GM12878 (cell line): ENCODE measurements around the gene GNAO1.

Experiments used
- EP300 ChIP-seq, 2 experiments: fragments of 150-350 bp in 1 of 2; IDR thresholded peaks; 2 replicates each; pipeline ENCODE4 v1.6.1; 2011 to 2012; ENCODE audit warnings: low read depth in 2 of 2, low read length in 2 of 2, borderline replicate concordance in 1 of 2, improper control_type of control experiment in 1 of 2, inconsistent platforms in 1 of 2; ENCODE audit not compliant: control insufficient read depth in 1 of 2
- HCFC1 ChIP-seq: fragments of 150-350 bp; IDR thresholded peaks from 2 replicates; pipeline ENCODE4 v1.6.1; 2014; ENCODE audit warnings: low read length
- NR2F1 ChIP-seq: fragments of 450-650 bp; conservative IDR thresholded peaks from 2 replicates; pipeline ENCODE4 v1.6.1; 2017; ENCODE audit warnings: mild to moderate bottlenecking
- SIN3A ChIP-seq: IDR thresholded peaks from 2 replicates; pipeline ENCODE4 v1.6.1; 2012; ENCODE audit warnings: low read depth, low read length, improper control_type of control experiment
- SMARCA5 ChIP-seq: fragments of 450-650 bp; IDR thresholded peaks from 2 replicates; pipeline ENCODE4 v1.6.1; 2017; ENCODE audit warnings: mild to moderate bottlenecking
- TCF12 ChIP-seq: IDR thresholded peaks from 2 replicates; pipeline ENCODE4 v1.6.1; 2011; ENCODE audit warnings: low read depth, mild to moderate bottlenecking, low read length
- ZZZ3 ChIP-seq: IDR thresholded peaks from 2 replicates; pipeline ENCODE4 v1.6.1; 2011; ENCODE audit warnings: low read depth; ENCODE audit not compliant: control insufficient read depth, insufficient read length
- TF ChIP-seq, protein P1 (sequence below): IDR thresholded peaks from 2 replicates; pipeline ENCODE4 v1.6.1; 2012; ENCODE audit warnings: mild to moderate bottlenecking, low read depth, low read length
- TF ChIP-seq, protein P2 (sequence below), 3 experiments: IDR thresholded peaks in 2 of 3; conservative IDR thresholded peaks in 1 of 3; 2 replicates each; pipeline ENCODE4 v1.5.1; 2011; ENCODE audit warnings: low read depth in 3 of 3, low read length in 3 of 3, mild to moderate bottlenecking in 3 of 3, control low read depth in 2 of 3, moderate library complexity in 2 of 3, inconsistent platforms in 1 of 3, mixed read lengths in 1 of 3; ENCODE audit not compliant: control insufficient read depth in 2 of 3, insufficient read depth in 1 of 3; ENCODE audit errors: extremely low read depth in 1 of 3
- TF ChIP-seq, protein P3 (sequence below): IDR thresholded peaks from 2 replicates; pipeline ENCODE4 v1.6.1; 2012; ENCODE audit warnings: low read depth, low read length, improper control_type of control experiment
- TF ChIP-seq, protein P4 (sequence below): fragments of 450-650 bp; IDR thresholded peaks from 2 replicates; pipeline ENCODE4 v1.6.1; 2017; ENCODE audit warnings: antibody characterized with exemption, mild to moderate bottlenecking, moderate library complexity
- TF ChIP-seq, protein P5 (sequence below): IDR thresholded peaks from 2 replicates; pipeline ENCODE4 v1.6.1; 2012; ENCODE audit warnings: improper control_type of control experiment, low read depth, low read length; ENCODE audit not compliant: insufficient replicate concordance

DNA sequence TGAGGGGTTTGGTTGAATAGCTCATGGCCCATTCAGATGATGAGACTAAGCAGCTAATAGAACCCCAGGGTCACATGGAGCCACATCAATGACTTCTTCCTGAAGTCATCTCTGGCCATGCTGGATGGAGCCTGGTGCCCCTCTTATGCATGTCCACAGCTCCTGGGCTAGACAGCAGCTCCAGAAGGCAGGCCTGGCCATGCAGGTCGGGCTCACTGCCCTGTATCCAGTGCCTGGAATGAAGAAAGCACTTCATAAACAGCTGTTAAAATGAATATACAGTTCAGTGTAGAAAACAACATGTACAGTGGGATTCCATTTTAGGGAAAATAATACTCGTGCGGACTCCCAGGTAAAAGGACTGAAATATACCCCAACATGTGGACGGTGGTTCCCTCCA lies 73.9 kb downstream of the GNAO1 start:
- TF ChIP-seq NR2F1 (no peak), ZZZ3 (no peak), HCFC1 (no peak), TCF12 (no peak), SMARCA5 (no peak), EP300 (IDR thresholded peaks at IDR 0.05; ENCODE audit: borderline replicate concordance in 1 of 2, control insufficient read depth in 1 of 2, low read depth in 2 of 2, low read length in 2 of 2) (no peak), SIN3A (no peak)
- TF ChIP-seq, protein P1, sequence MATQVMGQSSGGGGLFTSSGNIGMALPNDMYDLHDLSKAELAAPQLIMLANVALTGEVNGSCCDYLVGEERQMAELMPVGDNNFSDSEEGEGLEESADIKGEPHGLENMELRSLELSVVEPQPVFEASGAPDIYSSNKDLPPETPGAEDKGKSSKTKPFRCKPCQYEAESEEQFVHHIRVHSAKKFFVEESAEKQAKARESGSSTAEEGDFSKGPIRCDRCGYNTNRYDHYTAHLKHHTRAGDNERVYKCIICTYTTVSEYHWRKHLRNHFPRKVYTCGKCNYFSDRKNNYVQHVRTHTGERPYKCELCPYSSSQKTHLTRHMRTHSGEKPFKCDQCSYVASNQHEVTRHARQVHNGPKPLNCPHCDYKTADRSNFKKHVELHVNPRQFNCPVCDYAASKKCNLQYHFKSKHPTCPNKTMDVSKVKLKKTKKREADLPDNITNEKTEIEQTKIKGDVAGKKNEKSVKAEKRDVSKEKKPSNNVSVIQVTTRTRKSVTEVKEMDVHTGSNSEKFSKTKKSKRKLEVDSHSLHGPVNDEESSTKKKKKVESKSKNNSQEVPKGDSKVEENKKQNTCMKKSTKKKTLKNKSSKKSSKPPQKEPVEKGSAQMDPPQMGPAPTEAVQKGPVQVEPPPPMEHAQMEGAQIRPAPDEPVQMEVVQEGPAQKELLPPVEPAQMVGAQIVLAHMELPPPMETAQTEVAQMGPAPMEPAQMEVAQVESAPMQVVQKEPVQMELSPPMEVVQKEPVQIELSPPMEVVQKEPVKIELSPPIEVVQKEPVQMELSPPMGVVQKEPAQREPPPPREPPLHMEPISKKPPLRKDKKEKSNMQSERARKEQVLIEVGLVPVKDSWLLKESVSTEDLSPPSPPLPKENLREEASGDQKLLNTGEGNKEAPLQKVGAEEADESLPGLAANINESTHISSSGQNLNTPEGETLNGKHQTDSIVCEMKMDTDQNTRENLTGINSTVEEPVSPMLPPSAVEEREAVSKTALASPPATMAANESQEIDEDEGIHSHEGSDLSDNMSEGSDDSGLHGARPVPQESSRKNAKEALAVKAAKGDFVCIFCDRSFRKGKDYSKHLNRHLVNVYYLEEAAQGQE: no peak
- TF ChIP-seq, protein P2, sequence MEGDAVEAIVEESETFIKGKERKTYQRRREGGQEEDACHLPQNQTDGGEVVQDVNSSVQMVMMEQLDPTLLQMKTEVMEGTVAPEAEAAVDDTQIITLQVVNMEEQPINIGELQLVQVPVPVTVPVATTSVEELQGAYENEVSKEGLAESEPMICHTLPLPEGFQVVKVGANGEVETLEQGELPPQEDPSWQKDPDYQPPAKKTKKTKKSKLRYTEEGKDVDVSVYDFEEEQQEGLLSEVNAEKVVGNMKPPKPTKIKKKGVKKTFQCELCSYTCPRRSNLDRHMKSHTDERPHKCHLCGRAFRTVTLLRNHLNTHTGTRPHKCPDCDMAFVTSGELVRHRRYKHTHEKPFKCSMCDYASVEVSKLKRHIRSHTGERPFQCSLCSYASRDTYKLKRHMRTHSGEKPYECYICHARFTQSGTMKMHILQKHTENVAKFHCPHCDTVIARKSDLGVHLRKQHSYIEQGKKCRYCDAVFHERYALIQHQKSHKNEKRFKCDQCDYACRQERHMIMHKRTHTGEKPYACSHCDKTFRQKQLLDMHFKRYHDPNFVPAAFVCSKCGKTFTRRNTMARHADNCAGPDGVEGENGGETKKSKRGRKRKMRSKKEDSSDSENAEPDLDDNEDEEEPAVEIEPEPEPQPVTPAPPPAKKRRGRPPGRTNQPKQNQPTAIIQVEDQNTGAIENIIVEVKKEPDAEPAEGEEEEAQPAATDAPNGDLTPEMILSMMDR (IDR thresholded peaks at IDR 0.05 in 2 of 3, conservative IDR thresholded peaks at IDR 0.05 in 1 of 3; ENCODE audit: control insufficient read depth in 2 of 3, extremely low read depth in 1 of 3, insufficient read depth in 1 of 3, low read depth in 3 of 3, low read length in 3 of 3): no peak
- TF ChIP-seq, protein P3, sequence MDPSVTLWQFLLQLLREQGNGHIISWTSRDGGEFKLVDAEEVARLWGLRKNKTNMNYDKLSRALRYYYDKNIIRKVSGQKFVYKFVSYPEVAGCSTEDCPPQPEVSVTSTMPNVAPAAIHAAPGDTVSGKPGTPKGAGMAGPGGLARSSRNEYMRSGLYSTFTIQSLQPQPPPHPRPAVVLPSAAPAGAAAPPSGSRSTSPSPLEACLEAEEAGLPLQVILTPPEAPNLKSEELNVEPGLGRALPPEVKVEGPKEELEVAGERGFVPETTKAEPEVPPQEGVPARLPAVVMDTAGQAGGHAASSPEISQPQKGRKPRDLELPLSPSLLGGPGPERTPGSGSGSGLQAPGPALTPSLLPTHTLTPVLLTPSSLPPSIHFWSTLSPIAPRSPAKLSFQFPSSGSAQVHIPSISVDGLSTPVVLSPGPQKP: no peak
- TF ChIP-seq, protein P4, sequence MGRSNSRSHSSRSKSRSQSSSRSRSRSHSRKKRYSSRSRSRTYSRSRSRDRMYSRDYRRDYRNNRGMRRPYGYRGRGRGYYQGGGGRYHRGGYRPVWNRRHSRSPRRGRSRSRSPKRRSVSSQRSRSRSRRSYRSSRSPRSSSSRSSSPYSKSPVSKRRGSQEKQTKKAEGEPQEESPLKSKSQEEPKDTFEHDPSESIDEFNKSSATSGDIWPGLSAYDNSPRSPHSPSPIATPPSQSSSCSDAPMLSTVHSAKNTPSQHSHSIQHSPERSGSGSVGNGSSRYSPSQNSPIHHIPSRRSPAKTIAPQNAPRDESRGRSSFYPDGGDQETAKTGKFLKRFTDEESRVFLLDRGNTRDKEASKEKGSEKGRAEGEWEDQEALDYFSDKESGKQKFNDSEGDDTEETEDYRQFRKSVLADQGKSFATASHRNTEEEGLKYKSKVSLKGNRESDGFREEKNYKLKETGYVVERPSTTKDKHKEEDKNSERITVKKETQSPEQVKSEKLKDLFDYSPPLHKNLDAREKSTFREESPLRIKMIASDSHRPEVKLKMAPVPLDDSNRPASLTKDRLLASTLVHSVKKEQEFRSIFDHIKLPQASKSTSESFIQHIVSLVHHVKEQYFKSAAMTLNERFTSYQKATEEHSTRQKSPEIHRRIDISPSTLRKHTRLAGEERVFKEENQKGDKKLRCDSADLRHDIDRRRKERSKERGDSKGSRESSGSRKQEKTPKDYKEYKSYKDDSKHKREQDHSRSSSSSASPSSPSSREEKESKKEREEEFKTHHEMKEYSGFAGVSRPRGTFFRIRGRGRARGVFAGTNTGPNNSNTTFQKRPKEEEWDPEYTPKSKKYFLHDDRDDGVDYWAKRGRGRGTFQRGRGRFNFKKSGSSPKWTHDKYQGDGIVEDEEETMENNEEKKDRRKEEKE: no peak
- TF ChIP-seq, protein P5, sequence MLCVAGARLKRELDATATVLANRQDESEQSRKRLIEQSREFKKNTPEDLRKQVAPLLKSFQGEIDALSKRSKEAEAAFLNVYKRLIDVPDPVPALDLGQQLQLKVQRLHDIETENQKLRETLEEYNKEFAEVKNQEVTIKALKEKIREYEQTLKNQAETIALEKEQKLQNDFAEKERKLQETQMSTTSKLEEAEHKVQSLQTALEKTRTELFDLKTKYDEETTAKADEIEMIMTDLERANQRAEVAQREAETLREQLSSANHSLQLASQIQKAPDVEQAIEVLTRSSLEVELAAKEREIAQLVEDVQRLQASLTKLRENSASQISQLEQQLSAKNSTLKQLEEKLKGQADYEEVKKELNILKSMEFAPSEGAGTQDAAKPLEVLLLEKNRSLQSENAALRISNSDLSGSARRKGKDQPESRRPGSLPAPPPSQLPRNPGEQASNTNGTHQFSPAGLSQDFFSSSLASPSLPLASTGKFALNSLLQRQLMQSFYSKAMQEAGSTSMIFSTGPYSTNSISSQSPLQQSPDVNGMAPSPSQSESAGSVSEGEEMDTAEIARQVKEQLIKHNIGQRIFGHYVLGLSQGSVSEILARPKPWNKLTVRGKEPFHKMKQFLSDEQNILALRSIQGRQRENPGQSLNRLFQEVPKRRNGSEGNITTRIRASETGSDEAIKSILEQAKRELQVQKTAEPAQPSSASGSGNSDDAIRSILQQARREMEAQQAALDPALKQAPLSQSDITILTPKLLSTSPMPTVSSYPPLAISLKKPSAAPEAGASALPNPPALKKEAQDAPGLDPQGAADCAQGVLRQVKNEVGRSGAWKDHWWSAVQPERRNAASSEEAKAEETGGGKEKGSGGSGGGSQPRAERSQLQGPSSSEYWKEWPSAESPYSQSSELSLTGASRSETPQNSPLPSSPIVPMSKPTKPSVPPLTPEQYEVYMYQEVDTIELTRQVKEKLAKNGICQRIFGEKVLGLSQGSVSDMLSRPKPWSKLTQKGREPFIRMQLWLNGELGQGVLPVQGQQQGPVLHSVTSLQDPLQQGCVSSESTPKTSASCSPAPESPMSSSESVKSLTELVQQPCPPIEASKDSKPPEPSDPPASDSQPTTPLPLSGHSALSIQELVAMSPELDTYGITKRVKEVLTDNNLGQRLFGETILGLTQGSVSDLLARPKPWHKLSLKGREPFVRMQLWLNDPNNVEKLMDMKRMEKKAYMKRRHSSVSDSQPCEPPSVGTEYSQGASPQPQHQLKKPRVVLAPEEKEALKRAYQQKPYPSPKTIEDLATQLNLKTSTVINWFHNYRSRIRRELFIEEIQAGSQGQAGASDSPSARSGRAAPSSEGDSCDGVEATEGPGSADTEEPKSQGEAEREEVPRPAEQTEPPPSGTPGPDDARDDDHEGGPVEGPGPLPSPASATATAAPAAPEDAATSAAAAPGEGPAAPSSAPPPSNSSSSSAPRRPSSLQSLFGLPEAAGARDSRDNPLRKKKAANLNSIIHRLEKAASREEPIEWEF: no peak
